Ureter (tissue), 1 donor: ENCODE data around the gene SLC23A1. TPM values are rescaled to one million over a fixed set of nuclear protein-coding genes. Genes with fewer than 3 reads are reported as not detected.
"Not testable (repeated sequence)": the region's sequence is repeated elsewhere in the genome, so short reads cannot be mapped to it uniquely, and the experiment has no call there.

Experiments used
- DNase-seq: peaks from one replicate; pipeline ENCODE4 v3.0.0-alpha.2; 2020; ENCODE audit warnings: low spot score
- total RNA-seq: library from RNA; stranded (reverse); gene quantifications from one replicate; pipeline ENCODE4 v1.2.4, GENCODE V29; 2023
- donor health status: DM: yes; HTN: yes; CAD: no.

Gene SLC23A1
- total RNA-seq, 1 donor from 2014 or later: 0.65 TPM

GRCh38 chr5:139369181-139369580 lies 13.9 kb downstream of the SLC23A1 start:
- DNase-seq: no peak

GRCh38 chr5:139368613-139369012 lies 14.5 kb downstream of the SLC23A1 start:
- no peak for DNase-seq

GRCh38 chr5:139364466-139364865 lies 18.6 kb downstream of the SLC23A1 start:
- no peak for DNase-seq

- DNase-seq: peak; percentile 29
Observed at GRCh38 chr5:139363937-139364336, 19.2 kb downstream of the SLC23A1 start.

- no peak for DNase-seq
Observed at GRCh38 chr5:139361835-139362429, 21.2 kb downstream of the SLC23A1 start.

GRCh38 chr5:139360384-139360783 lies 22.7 kb downstream of the SLC23A1 start:
- DNase-seq: no peak

- no peak for DNase-seq
Observed at GRCh38 chr5:139358064-139358463, 25.0 kb downstream of the SLC23A1 start.

GRCh38 chr5:139355900-139356299 lies 27.2 kb downstream of the SLC23A1 start:
- DNase-seq: not testable (repeated sequence)

- DNase-seq: no peak
Observed at GRCh38 chr5:139354186-139354585, 28.9 kb downstream of the SLC23A1 start.

GRCh38 chr5:139347863-139348262 lies 35.2 kb downstream of the SLC23A1 start:
- DNase-seq: not testable (repeated sequence)

- DNase-seq: not testable (repeated sequence)
Observed at GRCh38 chr5:139345442-139345841, 37.7 kb downstream of the SLC23A1 start.

- DNase-seq: no peak
Observed at GRCh38 chr5:139344177-139344576, 38.9 kb downstream of the SLC23A1 start.

GRCh38 chr5:139343476-139343875 lies 39.6 kb downstream of the SLC23A1 start:
- no peak for DNase-seq

- no peak for DNase-seq
Observed at GRCh38 chr5:139342423-139342723, 40.7 kb downstream of the SLC23A1 start.

GRCh38 chr5:139341689-139342422 lies 41.2 kb downstream of the SLC23A1 start, which contains the start of gene PAIP2:
Gene PAIP2, plus strand, starts transcription at chr5:139341854. Its CDS starts 21,931 bp downstream, at chr5:139363785.
- peak; percentile 99 for DNase-seq

GRCh38 chr5:139341187-139341688 lies 41.9 kb downstream of the SLC23A1 start:
- DNase-seq: no peak

GRCh38 chr5:139340051-139340450 lies 43.0 kb downstream of the SLC23A1 start:
- DNase-seq: no peak

- DNase-seq: no peak
Observed at GRCh38 chr5:139335811-139336210, 47.3 kb downstream of the SLC23A1 start.

Other genes starting within 250 kb of the SLC23A1 start
- 83.0 TPM for gene SIL1, start 184.9 kb downstream of the SLC23A1 start, total RNA-seq
- gene MATR3, start 89.6 kb downstream of the SLC23A1 start, total RNA-seq: 259 TPM
- gene PAIP2, start 41.4 kb downstream of the SLC23A1 start, total RNA-seq: 75.6 TPM
- 12.9 TPM for gene MZB1, start 6.6 kb upstream of the SLC23A1 start, total RNA-seq
- 2.4 TPM for gene PROB1, start 11.8 kb upstream of the SLC23A1 start, total RNA-seq
- gene SPATA24, start 20.8 kb upstream of the SLC23A1 start, total RNA-seq: 7.8 TPM
- gene DNAJC18, start 56.2 kb upstream of the SLC23A1 start, total RNA-seq: 10.3 TPM
- 31.1 TPM for gene ECSCR, start 79.4 kb upstream of the SLC23A1 start, total RNA-seq
- gene SMIM33, start 87.7 kb upstream of the SLC23A1 start, total RNA-seq: not detected
- 71.5 TPM for gene STING1, start 99.5 kb upstream of the SLC23A1 start, total RNA-seq
- 180 TPM for gene UBE2D2, start 178.0 kb upstream of the SLC23A1 start, total RNA-seq